ENCODE data around the gene NCCRP1.

The NCCRP1 gene

DNA sequence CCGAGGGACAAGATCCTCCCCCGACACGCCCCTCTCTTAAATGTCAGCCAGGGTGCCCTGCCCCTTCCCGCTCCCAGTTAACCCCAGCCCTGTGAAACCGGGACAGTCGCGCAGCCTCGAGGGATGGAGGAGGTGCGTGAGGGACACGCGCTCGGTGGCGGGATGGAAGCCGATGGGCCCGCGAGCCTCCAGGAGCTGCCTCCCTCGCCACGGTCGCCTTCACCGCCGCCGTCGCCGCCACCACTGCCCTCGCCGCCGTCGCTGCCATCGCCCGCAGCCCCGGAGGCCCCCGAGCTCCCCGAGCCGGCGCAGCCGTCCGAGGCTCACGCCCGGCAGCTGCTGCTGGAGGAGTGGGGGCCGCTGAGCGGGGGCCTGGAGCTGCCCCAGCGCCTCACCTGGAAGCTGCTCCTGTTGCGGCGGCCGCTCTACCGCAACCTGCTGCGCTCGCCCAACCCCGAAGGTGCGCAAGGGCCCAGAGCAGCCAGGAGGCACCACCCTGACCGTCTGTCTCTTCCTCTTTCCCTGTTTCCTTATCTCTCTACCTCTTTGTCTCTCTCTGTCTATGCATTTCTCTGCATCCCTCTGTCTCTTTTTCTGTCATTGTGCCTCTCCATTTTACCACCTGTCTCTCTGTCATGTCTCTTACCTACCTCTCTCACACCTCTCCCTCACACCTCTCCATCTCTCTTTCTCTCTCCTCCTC is at the start of gene NCCRP1:
NCCRP1 (plus strand) TSS at position 105 of the 703 bp plus-strand sequence; CDS start at position 124, 19 bp downstream.
- no peak within 1 kb of the TSS for H3K27ac ChIP-seq (ENCODE audit: low read length)
- DNase-seq (ENCODE audit: low read depth, low spot score): no peak
- peak within 1 kb of the TSS; percentile 15; the same call in 1 of the 2 replicates for H3K4me3 ChIP-seq (ENCODE audit: low read length)
- no peaks in the 10 kb centered on the region for H3K36me3 ChIP-seq (ENCODE audit: control insufficient read depth, insufficient read depth, low read length)
- peaks cover 4% of the 10 kb centered on the region; the same call in 1 of the 2 replicates for H3K4me1 ChIP-seq (ENCODE audit: control insufficient read depth, insufficient read depth, low read length)
- no CpG with 5 or more reads among the region's 51 CpGs for WGBS (ENCODE audit: insufficient coverage, insufficient read length)
- H3K27me3 ChIP-seq (ENCODE audit: control insufficient read depth, insufficient read depth, low read length): peaks cover 11% of the 10 kb centered on the region
- H3K9me3 ChIP-seq (ENCODE audit: control insufficient read depth, insufficient read depth, low read length): no peaks in the 10 kb centered on the region

DNA sequence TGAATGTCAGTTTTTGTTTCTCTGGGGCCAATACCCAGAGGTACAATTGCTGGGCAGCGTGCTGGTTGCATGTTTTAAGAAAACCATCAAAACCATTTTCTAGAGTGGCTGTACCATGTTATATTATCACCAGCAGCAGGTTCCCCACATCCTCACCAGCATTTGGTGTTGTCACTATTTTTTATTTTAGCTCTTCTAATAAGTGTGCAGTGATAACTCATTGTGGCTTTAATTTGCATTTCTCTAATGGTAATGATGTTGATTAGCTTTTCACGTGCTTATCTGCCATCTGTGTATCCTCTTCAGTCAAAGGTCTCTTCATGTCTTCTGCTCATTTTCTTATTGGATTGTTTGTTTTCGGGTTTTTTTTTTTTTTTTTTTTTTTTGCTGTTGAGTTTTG is 49.3 kb upstream of the NCCRP1 start:
- Histone ChIP-seq H3K4me1 (ENCODE audit: control insufficient read depth, insufficient read depth, low read length) (peaks cover 13% of the 10 kb centered on the region), H3K27ac (ENCODE audit: low read length) (no peak overlapping the region), H3K36me3 (ENCODE audit: control insufficient read depth, insufficient read depth, low read length) (no peaks in the 10 kb centered on the region), H3K27me3 (ENCODE audit: control insufficient read depth, insufficient read depth, low read length) (no peaks in the 10 kb centered on the region), H3K9me3 (ENCODE audit: control insufficient read depth, insufficient read depth, low read length) (no peaks in the 10 kb centered on the region), H3K4me3 (ENCODE audit: low read length) (no peak overlapping the region)
- DNase-seq (ENCODE audit: low read depth, low spot score): no peak
- WGBS (ENCODE audit: insufficient coverage, insufficient read length): no CpG with 5 or more reads among the region's 3 CpGs

DNA sequence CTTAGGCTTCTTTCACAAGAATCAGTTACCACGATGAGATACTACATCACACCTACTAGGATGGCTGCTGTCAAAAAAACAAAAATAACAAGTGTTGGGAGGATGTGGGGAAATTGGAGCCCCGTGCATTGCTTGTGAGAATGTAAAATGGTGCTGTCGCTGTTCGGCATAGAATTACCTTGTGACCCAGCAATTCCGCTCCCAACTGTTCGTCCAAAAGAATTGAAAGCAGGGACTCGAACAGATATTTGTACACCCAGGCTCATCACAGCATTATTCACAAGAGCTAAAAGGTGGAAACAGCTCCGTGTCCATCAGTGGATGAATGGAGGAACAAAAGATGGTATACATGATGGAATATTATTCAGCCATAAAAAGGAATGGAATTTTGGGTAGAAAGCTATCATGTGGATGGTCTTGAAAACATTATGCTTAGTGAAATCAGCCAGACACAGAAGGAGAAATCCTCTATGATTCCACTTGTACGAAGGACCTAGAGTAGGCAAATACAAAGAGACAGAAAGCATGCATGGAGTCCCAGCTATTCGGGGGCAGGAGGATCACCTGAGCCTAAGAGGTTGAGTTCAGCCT is 47.7 kb upstream of the NCCRP1 start:
- no peak for DNase-seq (ENCODE audit: low read depth, low spot score)
- Histone ChIP-seq H3K27ac (ENCODE audit: low read length) (no peak overlapping the region), H3K9me3 (ENCODE audit: control insufficient read depth, insufficient read depth, low read length) (no peaks in the 10 kb centered on the region), H3K4me3 (ENCODE audit: low read length) (no peak overlapping the region), H3K4me1 (ENCODE audit: control insufficient read depth, insufficient read depth, low read length) (peaks cover 10% of the 10 kb centered on the region), H3K27me3 (ENCODE audit: control insufficient read depth, insufficient read depth, low read length) (no peaks in the 10 kb centered on the region), H3K36me3 (ENCODE audit: control insufficient read depth, insufficient read depth, low read length) (no peaks in the 10 kb centered on the region)
- WGBS (ENCODE audit: insufficient coverage, insufficient read length): no CpG with 5 or more reads among the region's 10 CpGs

GRCh38 chr19:39150235-39150634 is 46.5 kb upstream of the NCCRP1 start:
- Histone ChIP-seq H3K9me3 (ENCODE audit: control insufficient read depth, insufficient read depth, low read length) (no peaks in the 10 kb centered on the region), H3K27me3 (ENCODE audit: control insufficient read depth, insufficient read depth, low read length) (no peaks in the 10 kb centered on the region), H3K4me1 (ENCODE audit: control insufficient read depth, insufficient read depth, low read length) (peaks cover 16% of the 10 kb centered on the region), H3K36me3 (ENCODE audit: control insufficient read depth, insufficient read depth, low read length) (no peaks in the 10 kb centered on the region), H3K4me3 (ENCODE audit: low read length) (no peak overlapping the region), H3K27ac (ENCODE audit: low read length) (no peak overlapping the region)
- no CpG with 5 or more reads among the region's 8 CpGs for WGBS (ENCODE audit: insufficient coverage, insufficient read length)
- no peak for DNase-seq (ENCODE audit: low read depth, low spot score)

DNA sequence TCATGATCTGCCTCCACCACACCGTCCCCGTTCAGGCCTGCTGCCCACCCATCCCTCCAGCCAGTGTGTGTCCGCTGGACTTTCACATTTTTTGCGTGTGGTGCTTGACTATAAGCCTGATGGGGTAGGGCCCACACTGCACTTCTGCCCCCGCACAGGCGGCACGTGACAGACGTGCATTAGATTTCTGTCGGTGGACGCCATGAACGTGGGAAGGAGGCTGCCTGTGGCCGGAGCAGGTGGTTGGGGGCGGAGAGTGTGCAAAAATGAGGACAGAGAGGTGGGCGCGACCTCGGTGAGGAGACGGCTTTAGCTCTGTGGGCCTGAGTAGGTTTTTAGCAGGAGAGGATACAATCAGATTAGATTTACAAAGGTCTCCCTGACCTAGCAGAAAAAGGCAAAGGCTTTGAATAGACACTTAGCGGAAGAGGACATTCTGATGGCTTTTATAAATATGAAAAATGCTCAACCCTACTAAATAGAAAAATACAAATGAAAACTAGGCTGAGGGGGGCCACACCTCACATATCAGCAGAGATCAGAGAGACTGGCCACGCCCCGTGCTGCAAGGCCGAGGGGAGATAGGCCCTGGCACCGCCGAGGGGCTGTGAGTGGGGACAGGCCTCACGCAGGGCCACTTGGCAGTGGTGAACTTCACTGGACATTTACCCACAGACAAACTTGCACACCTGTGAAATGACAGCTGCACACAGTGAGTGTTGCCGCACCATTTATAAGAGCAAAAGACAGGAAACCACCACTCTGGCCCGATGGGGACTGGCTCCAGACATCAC is 45.8 kb upstream of the NCCRP1 start:
- Histone ChIP-seq H3K36me3 (ENCODE audit: control insufficient read depth, insufficient read depth, low read length) (no peaks in the 10 kb centered on the region), H3K27ac (ENCODE audit: low read length) (no peak overlapping the region), H3K4me3 (ENCODE audit: low read length) (no peak overlapping the region), H3K9me3 (ENCODE audit: control insufficient read depth, insufficient read depth, low read length) (no peaks in the 10 kb centered on the region), H3K4me1 (ENCODE audit: control insufficient read depth, insufficient read depth, low read length) (peaks cover 16% of the 10 kb centered on the region), H3K27me3 (ENCODE audit: control insufficient read depth, insufficient read depth, low read length) (no peaks in the 10 kb centered on the region)
- DNase-seq (ENCODE audit: low read depth, low spot score): no peak
- no CpG with 5 or more reads among the region's 26 CpGs for WGBS (ENCODE audit: insufficient coverage, insufficient read length)

DNA sequence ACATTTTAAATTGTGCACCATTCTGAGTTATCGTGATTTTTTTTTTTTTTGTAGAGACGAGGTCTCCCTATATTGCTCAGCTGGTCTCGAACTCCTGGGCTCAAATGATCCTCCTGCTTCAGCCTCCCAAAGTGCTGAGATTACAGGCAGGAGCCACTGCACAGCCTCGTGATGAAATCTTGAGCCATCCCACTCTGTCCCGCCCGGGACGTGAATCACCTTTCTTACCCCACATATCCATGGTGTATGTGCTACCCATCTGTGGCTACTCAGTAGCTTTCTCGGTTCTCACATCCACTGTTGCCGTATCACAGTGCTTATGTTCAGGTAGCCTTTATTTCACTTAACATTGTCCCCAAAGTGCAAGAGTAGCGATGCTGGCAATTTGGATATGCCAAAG is 44.7 kb upstream of the NCCRP1 start:
- peaks cover 17% of the 10 kb centered on the region for H3K4me1 ChIP-seq (ENCODE audit: control insufficient read depth, insufficient read depth, low read length)
- no peaks in the 10 kb centered on the region for H3K27me3 ChIP-seq (ENCODE audit: control insufficient read depth, insufficient read depth, low read length)
- no peaks in the 10 kb centered on the region for H3K9me3 ChIP-seq (ENCODE audit: control insufficient read depth, insufficient read depth, low read length)
- H3K27ac ChIP-seq (ENCODE audit: low read length): no peak overlapping the region
- WGBS (ENCODE audit: insufficient coverage, insufficient read length): no CpG with 5 or more reads among the region's 10 CpGs
- no peak overlapping the region for H3K4me3 ChIP-seq (ENCODE audit: low read length)
- no peak for DNase-seq (ENCODE audit: low read depth, low spot score)
- no peaks in the 10 kb centered on the region for H3K36me3 ChIP-seq (ENCODE audit: control insufficient read depth, insufficient read depth, low read length)

- Histone ChIP-seq H3K27ac (ENCODE audit: low read length) (no peak overlapping the region), H3K9me3 (ENCODE audit: control insufficient read depth, insufficient read depth, low read length) (no peaks in the 10 kb centered on the region), H3K4me3 (ENCODE audit: low read length) (no peak overlapping the region), H3K27me3 (ENCODE audit: control insufficient read depth, insufficient read depth, low read length) (no peaks in the 10 kb centered on the region), H3K4me1 (ENCODE audit: control insufficient read depth, insufficient read depth, low read length) (peaks cover 20% of the 10 kb centered on the region), H3K36me3 (ENCODE audit: control insufficient read depth, insufficient read depth, low read length) (no peaks in the 10 kb centered on the region)
- no CpG with 5 or more reads among the region's 13 CpGs for WGBS (ENCODE audit: insufficient coverage, insufficient read length)
- no peak for DNase-seq (ENCODE audit: low read depth, low spot score)
Measured at GRCh38 chr19:39154100-39154628, 42.6 kb upstream of the NCCRP1 start.

DNA sequence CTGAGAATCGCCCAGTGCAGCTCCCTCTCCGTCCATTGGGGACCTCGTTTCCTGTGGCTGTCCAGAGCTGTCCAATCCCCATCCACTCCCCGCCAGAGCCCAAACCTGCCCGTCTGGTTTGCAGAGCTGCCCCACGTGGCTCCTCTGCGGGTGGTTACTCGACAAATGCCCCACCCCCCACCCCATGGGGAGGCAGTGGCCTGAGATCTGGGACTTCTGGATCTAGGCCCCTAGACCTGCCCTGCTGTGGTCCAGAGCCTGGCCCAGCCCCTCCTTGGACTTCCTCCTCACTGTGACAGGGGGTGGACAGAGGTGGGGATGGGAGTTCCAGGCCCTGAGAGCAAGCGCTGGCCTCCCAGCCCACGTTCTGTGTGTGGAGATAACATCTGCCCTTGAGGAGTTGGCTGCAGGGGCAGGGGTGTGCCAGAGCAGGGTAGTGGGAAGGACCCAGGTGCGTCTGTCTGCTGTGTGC is 42.1 kb upstream of the NCCRP1 start:
- H3K9me3 ChIP-seq (ENCODE audit: control insufficient read depth, insufficient read depth, low read length): no peaks in the 10 kb centered on the region
- no peaks in the 10 kb centered on the region for H3K36me3 ChIP-seq (ENCODE audit: control insufficient read depth, insufficient read depth, low read length)
- H3K4me3 ChIP-seq (ENCODE audit: low read length): no peak overlapping the region
- no peaks in the 10 kb centered on the region for H3K27me3 ChIP-seq (ENCODE audit: control insufficient read depth, insufficient read depth, low read length)
- DNase-seq (ENCODE audit: low read depth, low spot score): no peak
- peaks cover 20% of the 10 kb centered on the region for H3K4me1 ChIP-seq (ENCODE audit: control insufficient read depth, insufficient read depth, low read length)
- H3K27ac ChIP-seq (ENCODE audit: low read length): no peak overlapping the region
- no CpG with 5 or more reads among the region's 11 CpGs for WGBS (ENCODE audit: insufficient coverage, insufficient read length)

DNA sequence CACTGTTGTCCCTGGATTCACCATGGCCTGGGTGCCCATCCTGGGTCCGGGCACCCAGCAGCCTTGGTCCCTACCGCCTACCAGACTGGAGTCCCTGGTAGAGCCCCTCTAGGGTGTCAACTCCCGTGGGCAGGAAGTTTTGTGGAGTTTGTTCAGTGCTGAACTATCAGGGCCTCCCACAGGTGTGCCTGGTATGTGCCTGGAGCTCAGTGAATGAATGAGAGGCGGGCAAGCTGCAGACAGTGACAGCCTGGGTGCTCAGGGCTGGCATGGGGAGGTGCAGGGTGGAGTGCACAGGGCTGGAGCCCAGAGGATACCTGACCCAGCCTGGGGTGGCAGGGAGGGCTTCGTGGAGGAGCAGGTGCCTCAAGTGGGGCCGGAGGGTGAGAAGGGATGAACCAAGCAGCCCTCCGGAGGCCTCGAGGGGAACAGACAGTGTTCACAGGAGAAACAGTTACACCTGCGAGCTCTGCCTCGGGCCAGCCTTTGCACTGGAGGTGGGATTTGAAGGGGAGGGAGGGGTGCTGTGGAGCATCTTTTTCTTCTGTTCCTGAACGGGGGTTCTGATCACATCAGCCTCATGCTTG is 41.6 kb upstream of the NCCRP1 start:
- WGBS (ENCODE audit: insufficient coverage, insufficient read length): no CpG with 5 or more reads among the region's 11 CpGs
- Histone ChIP-seq H3K27ac (ENCODE audit: low read length) (no peak overlapping the region), H3K36me3 (ENCODE audit: control insufficient read depth, insufficient read depth, low read length) (no peaks in the 10 kb centered on the region), H3K27me3 (ENCODE audit: control insufficient read depth, insufficient read depth, low read length) (no peaks in the 10 kb centered on the region), H3K9me3 (ENCODE audit: control insufficient read depth, insufficient read depth, low read length) (no peaks in the 10 kb centered on the region), H3K4me1 (ENCODE audit: control insufficient read depth, insufficient read depth, low read length) (peaks cover 20% of the 10 kb centered on the region), H3K4me3 (ENCODE audit: low read length) (no peak overlapping the region)
- no peak for DNase-seq (ENCODE audit: low read depth, low spot score)

- Histone ChIP-seq H3K36me3 (ENCODE audit: control insufficient read depth, insufficient read depth, low read length) (no peaks in the 10 kb centered on the region), H3K27me3 (ENCODE audit: control insufficient read depth, insufficient read depth, low read length) (no peaks in the 10 kb centered on the region), H3K4me3 (ENCODE audit: low read length) (no peak overlapping the region), H3K9me3 (ENCODE audit: control insufficient read depth, insufficient read depth, low read length) (no peaks in the 10 kb centered on the region), H3K27ac (ENCODE audit: low read length) (no peak overlapping the region), H3K4me1 (ENCODE audit: control insufficient read depth, insufficient read depth, low read length) (peaks cover 20% of the 10 kb centered on the region)
- WGBS (ENCODE audit: insufficient coverage, insufficient read length): no CpG with 5 or more reads among the region's 15 CpGs
- no peak for DNase-seq (ENCODE audit: low read depth, low spot score)
Measured at GRCh38 chr19:39155741-39156140, 41.0 kb upstream of the NCCRP1 start.

All from iPS DF 6.9 (cell line).